GM12873 (cell line): ENCODE results near the gene SPACA6.

ENCODE experiments used
- CTCF ChIP-seq: IDR thresholded peaks from 2 replicates; pipeline ENCODE4 v1.5.1; 2012; ENCODE audit warnings: low read depth, mild to moderate bottlenecking, moderate library complexity, low read length, control low read depth; ENCODE audit not compliant: insufficient read depth; ENCODE audit errors: missing control alignments

The SPACA6 gene

GRCh38 chr19:51676566-51677083 is 16.5 kb upstream of the SPACA6 start:
- no peak for TF ChIP-seq CTCF

- TF ChIP-seq CTCF, result no peak
Observed at GRCh38 chr19:51680474-51680873, 12.7 kb upstream of the SPACA6 start.

- no peak for TF ChIP-seq CTCF
Observed at GRCh38 chr19:51681286-51681941, 11.7 kb upstream of the SPACA6 start.

- TF ChIP-seq CTCF, result no peak
Observed at GRCh38 chr19:51686171-51686570, 7.0 kb upstream of the SPACA6 start.

GRCh38 chr19:51687791-51688670 is 5.1 kb upstream of the SPACA6 start:
- TF ChIP-seq CTCF, result no peak

- no peak for TF ChIP-seq CTCF
Observed at GRCh38 chr19:51688671-51689571, 4.2 kb upstream of the SPACA6 start.
